DMS114 treated with DMSO at 0.1 percent for 48 hours (cell line): ENCODE results near the gene ARHGAP18.

ENCODE experiments used
- DNase-seq: peaks from one replicate; lab custom pipeline; 2025; ENCODE audit not compliant: unreplicated experiment; lab: John Stamatoyannopoulos, UW

Gene ARHGAP18

GRCh38 chr6:129725341-129725740, 15.4 kb upstream of the ARHGAP18 start:
- DNase-seq = no peak

GRCh38 chr6:129719692-129720091, 9.7 kb upstream of the ARHGAP18 start:
- DNase-seq = no peak

- no peak for DNase-seq
Measured at GRCh38 chr6:129717277-129717676, 7.3 kb upstream of the ARHGAP18 start.

GRCh38 chr6:129713806-129714333, 3.9 kb upstream of the ARHGAP18 start:
- no peak for DNase-seq

- DNase-seq = no peak
Measured at GRCh38 chr6:129711271-129711631, 1.3 kb upstream of the ARHGAP18 start.

GRCh38 chr6:129710450-129711270, 683 bp upstream of the ARHGAP18 start:
- no peak for DNase-seq

GRCh38 chr6:129709196-129709768, 695 bp downstream of the ARHGAP18 start:
- no peak for DNase-seq

- DNase-seq = no peak
Measured at GRCh38 chr6:129708496-129709195, 1.3 kb downstream of the ARHGAP18 start.

GRCh38 chr6:129707882-129708495, 2.0 kb downstream of the ARHGAP18 start:
- DNase-seq = no peak

- no peak for DNase-seq
Measured at GRCh38 chr6:129707028-129707427, 2.9 kb downstream of the ARHGAP18 start.

GRCh38 chr6:129705212-129705611, 4.8 kb downstream of the ARHGAP18 start:
- DNase-seq = no peak

GRCh38 chr6:129704708-129705107, 5.3 kb downstream of the ARHGAP18 start:
- no peak for DNase-seq

- no peak for DNase-seq
Measured at GRCh38 chr6:129701721-129702455, 8.1 kb downstream of the ARHGAP18 start.

GRCh38 chr6:129700666-129701065, 9.3 kb downstream of the ARHGAP18 start:
- DNase-seq = no peak

GRCh38 chr6:129699659-129700058, 10.3 kb downstream of the ARHGAP18 start:
- no peak for DNase-seq

- no peak for DNase-seq
Measured at GRCh38 chr6:129698430-129698829, 11.5 kb downstream of the ARHGAP18 start.

- DNase-seq = no peak
Measured at GRCh38 chr6:129697788-129698187, 12.2 kb downstream of the ARHGAP18 start.

GRCh38 chr6:129696843-129697242, 13.1 kb downstream of the ARHGAP18 start:
- DNase-seq = no peak

- DNase-seq = no peak
Measured at GRCh38 chr6:129696028-129696418, 14.0 kb downstream of the ARHGAP18 start.

GRCh38 chr6:129695373-129696027, 14.5 kb downstream of the ARHGAP18 start:
- no peak for DNase-seq
